Thyroid gland (tissue), 4 donors: Measurements from ENCODE around the gene FNDC5.

Experiments
- POLR2A ChIP-seq, 2 donors: fragments of 450-650 bp; IDR thresholded peaks; one replicate each; pipeline ENCODE4 v1.6.1; 2017; ENCODE audit warnings: antibody characterized with exemption in 2 of 2, mild to moderate bottlenecking in 2 of 2, moderate library complexity in 1 of 2
- TF ChIP-seq, protein P1 (sequence below), 6 experiments: fragments of 200-600 bp in 3 of 6; fragments of 450-650 bp in 3 of 6; sonication (generic) in 3 of 6; IDR thresholded peaks; one replicate each; pipeline ENCODE4 v1.5.1; 2016 to 2019; ENCODE audit warnings: antibody characterized with exemption in 6 of 6, mild to moderate bottlenecking in 2 of 6, inconsistent platforms in 1 of 6, moderate library complexity in 1 of 6

DNA sequence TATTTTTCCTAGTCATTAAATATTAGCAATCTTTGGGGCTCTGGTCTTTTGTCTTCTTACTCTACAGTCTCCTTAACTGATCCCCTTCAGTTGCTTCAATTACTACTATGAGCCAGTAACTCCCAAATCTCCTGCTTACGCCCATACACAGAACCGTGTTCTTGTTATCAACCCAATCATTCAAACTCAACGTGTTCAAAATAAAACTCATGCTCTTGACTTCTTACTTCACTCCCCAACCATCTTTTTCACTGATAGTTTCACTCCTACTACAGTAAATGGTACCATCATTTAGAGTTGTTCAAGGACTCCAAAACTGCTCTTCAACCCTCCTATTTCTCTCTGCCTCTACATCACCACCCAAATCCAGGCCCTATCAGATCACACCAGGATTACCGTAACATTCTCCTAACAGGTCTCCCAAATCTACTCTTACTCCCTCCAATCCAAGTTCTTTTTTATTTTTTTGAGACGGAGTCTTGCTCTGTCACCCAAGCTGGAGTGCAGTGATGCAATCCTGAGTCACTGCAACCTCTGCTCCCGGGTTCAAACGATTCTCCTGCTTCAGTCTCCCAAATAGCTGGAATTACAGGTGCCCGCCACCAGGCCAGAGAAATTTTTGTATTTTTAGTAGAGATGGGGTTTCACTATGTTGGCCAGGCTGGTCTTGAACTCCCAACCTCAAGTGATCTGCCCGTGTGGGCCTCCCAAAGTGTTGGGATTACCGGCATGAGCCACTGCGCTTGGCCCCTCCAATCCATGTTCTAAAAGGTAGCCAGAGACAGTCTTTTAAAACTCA, 56.6 kb downstream of the FNDC5 start:
- TF ChIP-seq, protein P1, sequence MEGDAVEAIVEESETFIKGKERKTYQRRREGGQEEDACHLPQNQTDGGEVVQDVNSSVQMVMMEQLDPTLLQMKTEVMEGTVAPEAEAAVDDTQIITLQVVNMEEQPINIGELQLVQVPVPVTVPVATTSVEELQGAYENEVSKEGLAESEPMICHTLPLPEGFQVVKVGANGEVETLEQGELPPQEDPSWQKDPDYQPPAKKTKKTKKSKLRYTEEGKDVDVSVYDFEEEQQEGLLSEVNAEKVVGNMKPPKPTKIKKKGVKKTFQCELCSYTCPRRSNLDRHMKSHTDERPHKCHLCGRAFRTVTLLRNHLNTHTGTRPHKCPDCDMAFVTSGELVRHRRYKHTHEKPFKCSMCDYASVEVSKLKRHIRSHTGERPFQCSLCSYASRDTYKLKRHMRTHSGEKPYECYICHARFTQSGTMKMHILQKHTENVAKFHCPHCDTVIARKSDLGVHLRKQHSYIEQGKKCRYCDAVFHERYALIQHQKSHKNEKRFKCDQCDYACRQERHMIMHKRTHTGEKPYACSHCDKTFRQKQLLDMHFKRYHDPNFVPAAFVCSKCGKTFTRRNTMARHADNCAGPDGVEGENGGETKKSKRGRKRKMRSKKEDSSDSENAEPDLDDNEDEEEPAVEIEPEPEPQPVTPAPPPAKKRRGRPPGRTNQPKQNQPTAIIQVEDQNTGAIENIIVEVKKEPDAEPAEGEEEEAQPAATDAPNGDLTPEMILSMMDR (IDR thresholded peaks at IDR 0.05) = no peak
- TF ChIP-seq POLR2A (IDR thresholded peaks at IDR 0.05) = no peak
